HCT116 (cell line): ENCODE results near the gene URI1. TPM values are rescaled to one million over a fixed set of nuclear protein-coding genes. Genes with fewer than 3 reads are reported as not detected.
"Not testable (repeated sequence)": the region's sequence is repeated elsewhere in the genome, so short reads cannot be mapped to it uniquely, and the experiment has no call there.

Source experiments
- ATAC-seq: fragments of 200-7000 bp; cut with Tn5 transposase; 2 replicates; pipeline ENCODE4 v1.9.1; 2020; ENCODE audit warnings: mild to moderate bottlenecking, moderate library complexity
- BruUV-seq: library from RNA; stranded (reverse); fragments of 400-500 nt; replicated peaks from 2 replicates; lab custom pipeline; 2021; lab: Mats Ljungman, UMichigan
- CTCF ChIA-PET: fragments of 300-600 bp; sonication (Branson Sonifier 250); formaldehyde crosslinking; loops from one replicate; lab custom pipeline; 2021; ENCODE audit warnings: antibody characterized with exemption; lab: Charles Lee
- POLR2A ChIA-PET: fragments of 300-600, 350-600 bp; sonication (Branson Sonifier 250); formaldehyde crosslinking; loops from one replicate; lab custom pipeline; 2021; ENCODE audit warnings: antibody characterized with exemption; lab: Charles Lee
- RAD21 ChIA-PET, 2 experiments: fragments of 300-600 bp; sonication (Branson Sonifier 250); formaldehyde crosslinking; loops; one replicate each; lab custom pipeline; 2023; ENCODE audit warnings: low total read pairs in 2 of 2; ENCODE audit not compliant: uncharacterized antibody in 2 of 2, unreplicated experiment in 2 of 2, low non-redundant PET in 1 of 2; lab: Charles Lee
- DNase-seq: peaks from one replicate; pipeline ENCODE4 v3.0.0-alpha.2; 2010; ENCODE audit warnings: low read depth, low spot score
- H2AFZ ChIP-seq: fragments of 200-600 bp; shearing (Covaris generic), sonication (generic); 2 replicates; pipeline ENCODE4 v1.6.1; 2017; ENCODE audit warnings: low read depth, mixed run types, mixed read lengths, antibody characterized with exemption, low read length; ENCODE audit not compliant: poor library complexity, severe bottlenecking
- H3K27ac ChIP-seq: 2 replicates; pipeline ENCODE4 v1.5.1; 2012; ENCODE audit warnings: low read depth, low read length
- H3K27me3 ChIP-seq: fragments of 200-600 bp; sonication (generic); 2 replicates; pipeline ENCODE4 v1.6.1; 2016; ENCODE audit warnings: mixed run types, low read length, mixed read lengths; ENCODE audit not compliant: insufficient read depth
- H3K36me3 ChIP-seq, 2 experiments: fragments of 200-500 bp in 1 of 2; fragments of 200-600 bp in 1 of 2; sonication (Bioruptor generic) in 1 of 2; sonication (generic) in 1 of 2; 2 replicates each; pipeline versions ENCODE4 v1.5.1 to v1.6.1; 2014 to 2016; ENCODE audit warnings: low read length in 2 of 2, inconsistent platforms in 1 of 2, mixed read lengths in 1 of 2, mixed run types in 1 of 2; ENCODE audit not compliant: insufficient read depth in 2 of 2, control insufficient read depth in 1 of 2
- H3K4me1 ChIP-seq, 2 experiments: fragments of 200-600 bp in 1 of 2; sonication (generic) in 1 of 2; 2 replicates each; pipeline versions ENCODE4 v1.5.1 to v1.6.1; 2012 to 2017; ENCODE audit warnings: low read length in 2 of 2, inconsistent platforms in 1 of 2, mild to moderate bottlenecking in 1 of 2, mixed read lengths in 1 of 2, mixed run types in 1 of 2, moderate library complexity in 1 of 2; ENCODE audit not compliant: insufficient read depth in 2 of 2, control insufficient read depth in 1 of 2
- H3K4me2 ChIP-seq: fragments of 200-600 bp; sonication (generic); 2 replicates; pipeline ENCODE4 v1.6.1; 2017; ENCODE audit warnings: mixed run types, low read length, mixed read lengths
- H3K4me3 ChIP-seq, 2 experiments: fragments of 200-600 bp in 1 of 2; sonication (generic) in 1 of 2; replicated peaks in 1 of 2; 2 replicates each; pipeline ENCODE4 v1.5.1; 2011 to 2016; ENCODE audit warnings: low read length in 2 of 2, control low read depth in 1 of 2, low read depth in 1 of 2, mild to moderate bottlenecking in 1 of 2, mixed read lengths in 1 of 2, mixed run types in 1 of 2
- H3K79me2 ChIP-seq: fragments of 200-600 bp; sonication (generic); 2 replicates; pipeline ENCODE4 v1.6.1; 2017; ENCODE audit warnings: mild to moderate bottlenecking, mixed run types, low read length, moderate library complexity, mixed read lengths; ENCODE audit not compliant: insufficient read depth
- H3K9ac ChIP-seq: fragments of 200-600 bp; sonication (generic); 2 replicates; pipeline ENCODE4 v1.6.1; 2016; ENCODE audit warnings: low read length, mixed read lengths
- H3K9me2 ChIP-seq: fragments of 200-600 bp; sonication (generic), shearing (Covaris generic); 2 replicates; pipeline ENCODE4 v1.6.1; 2017; ENCODE audit warnings: mixed run types, mild to moderate bottlenecking, moderate library complexity; ENCODE audit not compliant: insufficient read depth
- H3K9me3 ChIP-seq, 2 experiments: fragments of 200-500 bp in 1 of 2; fragments of 200-600 bp in 1 of 2; sonication (Bioruptor generic) in 1 of 2; sonication (generic) in 1 of 2; 2 replicates each; pipeline ENCODE4 v1.6.1; 2014 to 2017; ENCODE audit warnings: low read length in 2 of 2, mixed read lengths in 2 of 2, inconsistent platforms in 1 of 2, low read depth in 1 of 2, mild to moderate bottlenecking in 1 of 2, mixed run types in 1 of 2, moderate library complexity in 1 of 2; ENCODE audit not compliant: control insufficient read depth in 1 of 2, insufficient read depth in 1 of 2
- H4K20me1 ChIP-seq: fragments of 200-600 bp; sonication (generic), shearing (Covaris generic); 2 replicates; pipeline ENCODE4 v1.6.1; 2017; ENCODE audit warnings: mixed run types, mild to moderate bottlenecking, moderate library complexity; ENCODE audit not compliant: insufficient read depth
- CEBPB ChIP-seq: IDR thresholded peaks from 2 replicates; pipeline ENCODE4 v1.6.1; 2012; ENCODE audit warnings: low read depth
- CTCF ChIP-seq, 3 experiments: fragments of 200-600 bp in 1 of 3; sonication (generic) in 1 of 3; IDR thresholded peaks in 2 of 3; conservative IDR thresholded peaks in 1 of 3; 2 replicates each; pipeline ENCODE4 v1.5.1; 2012 to 2017; ENCODE audit warnings: low read depth in 2 of 3, low read length in 2 of 3, antibody characterized with exemption in 1 of 3, borderline replicate concordance in 1 of 3, control low read depth in 1 of 3, mild to moderate bottlenecking in 1 of 3, mixed read lengths in 1 of 3, mixed run types in 1 of 3, moderate library complexity in 1 of 3; ENCODE audit not compliant: insufficient read depth in 1 of 3
- intact Hi-C: fragments of 100-400 bp; cut with micrococcal nuclease; formaldehyde crosslinking; loops from 2 replicates; pipeline ENCODE4 v1.10.0; 2022
- total RNA-seq: library from RNA; stranded (reverse); gene quantifications from one replicate; pipeline ENCODE4 v1.2.1, GENCODE V29; 2021; ENCODE audit not compliant: unreplicated experiment

URI1 gene
- total RNA-seq, 1 experiment from 2014 or later: 51.4 TPM

- H3K9me3 ChIP-seq, H3K27ac ChIP-seq, POLR2A ChIA-PET, ATAC-seq, H3K27me3 ChIP-seq, H3K36me3 ChIP-seq, H3K4me2 ChIP-seq, H3K4me1 ChIP-seq, H2AFZ ChIP-seq, BruUV-seq, H3K4me3 ChIP-seq, DNase-seq, RAD21 ChIA-PET, H3K9ac ChIP-seq, H3K9me2 ChIP-seq, intact Hi-C loops: not testable (repeated sequence)
- Histone ChIP-seq H4K20me1 (peaks cover 25% of the 10 kb centered on the region; the same call in 1 of the 2 replicates), H3K79me2 (peaks cover 99% of the 10 kb centered on the region)
- CTCF ChIA-PET: interaction anchor here (0.9 to 1.4 kb wide), 3 partner anchors 11 to 238 kb away, joined by 3 read pairs; no protein-coding TSS in a partner anchor
These were observed 24.1 kb downstream of the URI1 start for GRCh38 chr19:29966142-29966541.

- H4K20me1 ChIP-seq: peaks cover 31% of the 10 kb centered on the region; the same call in 1 of the 2 replicates
- H2AFZ ChIP-seq: no peak overlapping the region
- no peaks in the 10 kb centered on the region for H3K4me1 ChIP-seq
- H3K9me3 ChIP-seq: no peaks in the 10 kb centered on the region
- no peak overlapping the region for H3K27ac ChIP-seq
- DNase-seq (no peak), ATAC-seq (peak; percentile 58; the same call in 1 of the 2 replicates)
- no peaks in the 10 kb centered on the region for H3K27me3 ChIP-seq
- CTCF ChIA-PET: interaction anchor here (0.9 to 1.4 kb wide), 3 partner anchors 10 to 238 kb away, joined by 3 read pairs; no protein-coding TSS in a partner anchor
- peak; percentile 12 to 38 (median 37); a peak in 2 of 6 replicates for TF ChIP-seq CTCF (IDR thresholded peaks at IDR 0.05 in 2 of 3, conservative IDR thresholded peaks at IDR 0.05 in 1 of 3; ENCODE audit: borderline replicate concordance in 1 of 3, insufficient read depth in 1 of 3, low read depth in 2 of 3, low read length in 2 of 3)
- TF ChIP-seq CEBPB: no peak
- no peaks in the 10 kb centered on the region for H3K36me3 ChIP-seq
- peaks cover 100% of the 10 kb centered on the region for H3K79me2 ChIP-seq
- intact Hi-C loops: no loop called here
- RAD21 ChIA-PET: interaction anchor here in 1 of 2 experiments (0.6 kb wide), 1 partner anchor 80 kb away, joined by 4 read pairs; no protein-coding TSS in a partner anchor
- H3K4me3 ChIP-seq: no peak overlapping the region
- BruUV-seq: no TSS peak
- POLR2A ChIA-PET: no interaction called here
- H3K4me2 ChIP-seq: no peak overlapping the region
- H3K9me2 ChIP-seq: no peaks in the 10 kb centered on the region
- H3K9ac ChIP-seq: no peak overlapping the region
These were observed 24.7 kb downstream of the URI1 start for GRCh38 chr19:29966588-29967249.
